HEK293T (cell line): ENCODE data around the gene NRG2.

Experiments used
- BHLHE40 ChIP-seq: fragments of 450-650 bp; IDR thresholded peaks from 2 replicates; pipeline ENCODE4 v1.6.1; 2016; ENCODE audit warnings: mild to moderate bottlenecking, moderate library complexity, borderline replicate concordance
- CTBP1 ChIP-seq: fragments of 450-650 bp; IDR thresholded peaks from 2 replicates; pipeline ENCODE4 v1.6.1; 2016; ENCODE audit warnings: borderline replicate concordance
- ELF4 ChIP-seq: fragments of 450-650 bp; IDR thresholded peaks from 2 replicates; pipeline ENCODE4 v1.6.1; 2017; ENCODE audit warnings: antibody characterized with exemption
- FOXA1 ChIP-seq: fragments of 450-650 bp; IDR thresholded peaks from 2 replicates; pipeline ENCODE4 v1.6.1; 2016; ENCODE audit warnings: mild to moderate bottlenecking
- FOXM1 ChIP-seq: fragments of 450-650 bp; IDR thresholded peaks from 2 replicates; pipeline ENCODE4 v1.6.1; 2017; ENCODE audit warnings: mild to moderate bottlenecking, borderline replicate concordance
- HDGF ChIP-seq: fragments of 450-650 bp; IDR thresholded peaks from 2 replicates; pipeline ENCODE4 v1.6.1; 2017; ENCODE audit warnings: antibody characterized with exemption, borderline replicate concordance
- L3MBTL2 ChIP-seq: fragments of 450-650 bp; conservative IDR thresholded peaks from 2 replicates; pipeline ENCODE4 v1.6.1; 2016; ENCODE audit warnings: mild to moderate bottlenecking
- LEF1 ChIP-seq: fragments of 450-650 bp; IDR thresholded peaks from 2 replicates; pipeline ENCODE4 v1.6.1; 2017; ENCODE audit warnings: mild to moderate bottlenecking, borderline replicate concordance
- NFRKB ChIP-seq: fragments of 450-650 bp; IDR thresholded peaks from 2 replicates; pipeline ENCODE4 v1.6.1; 2016; ENCODE audit warnings: mild to moderate bottlenecking, moderate library complexity
- SP1 ChIP-seq: fragments of 450-650 bp; IDR thresholded peaks from 2 replicates; pipeline ENCODE4 v1.6.1; 2017
- SUZ12 ChIP-seq: fragments of 450-650 bp; IDR thresholded peaks from 2 replicates; pipeline ENCODE4 v1.6.1; 2016; ENCODE audit warnings: mild to moderate bottlenecking
- TARDBP ChIP-seq: fragments of 450-650 bp; IDR thresholded peaks from 2 replicates; pipeline ENCODE4 v1.6.1; 2016
- ZNF384 ChIP-seq: fragments of 450-650 bp; IDR thresholded peaks from 2 replicates; pipeline ENCODE4 v1.6.1; 2016

- TF ChIP-seq FOXM1 (no peak), TARDBP (no peak), HDGF (no peak), FOXA1 (no peak), L3MBTL2 (no peak), ELF4 (no peak), CTBP1 (no peak), BHLHE40 (no peak), SP1 (no peak), ZNF384 (no peak), SUZ12 (no peak), LEF1 (no peak), NFRKB (no peak)
Observed at GRCh38 chr5:139844472-139845145, 198.5 kb downstream of the NRG2 start.
